H9 (cell line): ENCODE results near the gene ZFR2. TPM values are rescaled to one million over a fixed set of nuclear protein-coding genes. Genes with fewer than 3 reads are reported as not detected.

ENCODE experiments used
- DNase-seq: peaks from one replicate; pipeline ENCODE4 v3.0.0-alpha.2; 2017
- H2AFZ ChIP-seq: one replicate; pipeline ENCODE4 v1.6.1; 2013; ENCODE audit warnings: mild to moderate bottlenecking, low read length, control low read depth, moderate library complexity
- H2AK5ac ChIP-seq: 2 replicates; pipeline ENCODE4 v1.6.1; 2013; ENCODE audit warnings: low read length, control low read depth, mixed read lengths; ENCODE audit not compliant: insufficient read length
- H2BK120ac ChIP-seq: one replicate; pipeline ENCODE4 v1.6.1; 2013; ENCODE audit warnings: low read depth, mild to moderate bottlenecking, low read length, control low read depth, inconsistent platforms; ENCODE audit not compliant: poor library complexity, severe bottlenecking
- H2BK12ac ChIP-seq: 2 replicates; pipeline ENCODE4 v1.6.1; 2013; ENCODE audit warnings: low read length, control low read depth, mixed read lengths, low read depth; ENCODE audit not compliant: insufficient read length
- H2BK15ac ChIP-seq: 2 replicates; pipeline ENCODE4 v1.6.1; 2013; ENCODE audit warnings: low read depth, low read length, control low read depth
- H2BK20ac ChIP-seq: one replicate; pipeline ENCODE4 v1.6.1; 2013; ENCODE audit warnings: low read depth, mild to moderate bottlenecking, low read length, control low read depth, inconsistent platforms; ENCODE audit not compliant: poor library complexity, severe bottlenecking
- H2BK5ac ChIP-seq: 2 replicates; pipeline ENCODE4 v1.6.1; 2013; ENCODE audit warnings: low read length, control low read depth, mixed read lengths; ENCODE audit not compliant: insufficient read length
- H3K14ac ChIP-seq: 2 replicates; pipeline ENCODE4 v1.6.1; 2013; ENCODE audit warnings: low read length, control low read depth; ENCODE audit not compliant: insufficient read depth
- H3K18ac ChIP-seq: 2 replicates; pipeline ENCODE4 v1.6.1; 2013; ENCODE audit warnings: low read depth, mild to moderate bottlenecking, mixed read lengths, low read length, control low read depth; ENCODE audit not compliant: insufficient read length
- H3K23ac ChIP-seq: 2 replicates; pipeline ENCODE4 v1.6.1; 2013; ENCODE audit warnings: low read length, control low read depth, mixed read lengths, low read depth; ENCODE audit not compliant: insufficient read length
- H3K23me2 ChIP-seq: 2 replicates; pipeline ENCODE4 v1.6.1; 2013; ENCODE audit warnings: low read depth, mild to moderate bottlenecking, mixed read lengths, low read length, control low read depth; ENCODE audit not compliant: insufficient read length, poor library complexity, severe bottlenecking
- H3K27ac ChIP-seq: 2 replicates; pipeline ENCODE4 v1.5.1; 2013; ENCODE audit warnings: low read length, control low read depth, mixed read lengths, low read depth; ENCODE audit not compliant: insufficient read length
- H3K27me3 ChIP-seq: 2 replicates; pipeline ENCODE4 v1.6.1; 2013; ENCODE audit warnings: low read length, control low read depth, inconsistent platforms; ENCODE audit not compliant: insufficient read depth
- H3K4ac ChIP-seq: 2 replicates; pipeline ENCODE4 v1.6.1; 2013; ENCODE audit warnings: low read depth, mild to moderate bottlenecking, control low read depth, inconsistent platforms, low read length, moderate library complexity
- H3K4me1 ChIP-seq: 2 replicates; pipeline ENCODE4 v1.6.1; 2013; ENCODE audit warnings: low read length, control low read depth, inconsistent platforms; ENCODE audit not compliant: insufficient read depth
- H3K4me2 ChIP-seq: 2 replicates; pipeline ENCODE4 v1.6.1; 2013; ENCODE audit warnings: low read length, control low read depth, mixed read lengths; ENCODE audit not compliant: insufficient read length, insufficient read depth
- H3K56ac ChIP-seq: 2 replicates; pipeline ENCODE4 v1.6.1; 2013; ENCODE audit warnings: low read depth, mild to moderate bottlenecking, mixed read lengths, low read length, control low read depth; ENCODE audit not compliant: insufficient read length
- H3K79me1 ChIP-seq: 2 replicates; pipeline ENCODE4 v1.6.1; 2013; ENCODE audit warnings: low read depth, mild to moderate bottlenecking, moderate library complexity, low read length, control low read depth, inconsistent platforms; ENCODE audit not compliant: insufficient read depth, poor library complexity, severe bottlenecking
- H3K79me2 ChIP-seq: 2 replicates; pipeline ENCODE4 v1.6.1; 2013; ENCODE audit warnings: low read length, control low read depth, inconsistent platforms; ENCODE audit not compliant: insufficient read depth
- H3K9ac ChIP-seq: 2 replicates; pipeline ENCODE4 v1.6.1; 2013; ENCODE audit warnings: low read length, control low read depth, mixed read lengths; ENCODE audit not compliant: insufficient read length; ENCODE audit errors: extremely low read depth
- H3K9me3 ChIP-seq: one replicate; pipeline ENCODE4 v1.6.1; 2013; ENCODE audit warnings: low read depth, low read length, inconsistent platforms; ENCODE audit not compliant: control insufficient read depth
- H3T11ph ChIP-seq: one replicate; pipeline ENCODE4 v1.6.1; 2013; ENCODE audit warnings: mild to moderate bottlenecking, low read length, control low read depth, inconsistent platforms
- H4K20me1 ChIP-seq: one replicate; pipeline ENCODE4 v1.6.1; 2013; ENCODE audit not compliant: control insufficient read depth, insufficient read length, insufficient read depth
- H4K5ac ChIP-seq: 2 replicates; pipeline ENCODE4 v1.6.1; 2013; ENCODE audit warnings: low read depth, mild to moderate bottlenecking, mixed read lengths, low read length, control low read depth; ENCODE audit not compliant: insufficient read length
- H4K8ac ChIP-seq: replicated peaks from 2 replicates; pipeline ENCODE4 v1.6.1; 2013; ENCODE audit warnings: low read length, control low read depth, mixed read lengths, low read depth; ENCODE audit not compliant: insufficient read length
- H4K91ac ChIP-seq: 2 replicates; pipeline ENCODE4 v1.6.1; 2013; ENCODE audit warnings: low read depth, mild to moderate bottlenecking, moderate library complexity, mixed read lengths, low read length, control low read depth; ENCODE audit not compliant: insufficient read length
- H3K27ac Mint-ChIP-seq, 3 experiments: 2 replicates in 2 of 3; 3 replicates in 1 of 3; pipeline ENCODE4 v1.8.0; 2020 to 2021; ENCODE audit warnings: mixed read lengths in 3 of 3, mild to moderate bottlenecking in 1 of 3, moderate library complexity in 1 of 3
- H3K27me3 Mint-ChIP-seq: 2 replicates; pipeline ENCODE4 v1.8.0; 2021; ENCODE audit warnings: low read depth, mild to moderate bottlenecking, moderate library complexity, mixed read lengths
- H3K36me3 Mint-ChIP-seq, 3 experiments: 2 replicates in 2 of 3; 3 replicates in 1 of 3; pipeline ENCODE4 v1.8.0; 2020 to 2021; ENCODE audit warnings: low read depth in 3 of 3, mixed read lengths in 3 of 3; ENCODE audit not compliant: insufficient read depth in 1 of 3
- H3K4me1 Mint-ChIP-seq, 2 experiments: 2 replicates each; pipeline ENCODE4 v1.8.0; 2020; ENCODE audit warnings: mixed read lengths in 2 of 2
- H3K4me3 Mint-ChIP-seq, 2 experiments: 2 replicates in 1 of 2; 3 replicates in 1 of 2; pipeline ENCODE4 v1.8.0; 2020 to 2021; ENCODE audit warnings: mild to moderate bottlenecking in 2 of 2, mixed read lengths in 2 of 2, moderate library complexity in 1 of 2
- H3K9me3 Mint-ChIP-seq, 2 experiments: 2 replicates in 1 of 2; 3 replicates in 1 of 2; pipeline ENCODE4 v1.8.0; 2020; ENCODE audit warnings: mild to moderate bottlenecking in 2 of 2, mixed read lengths in 2 of 2, moderate library complexity in 1 of 2
- CTCF ChIP-seq: fragments of 200-600 bp; sonication (generic); conservative IDR thresholded peaks from 3 replicates; pipeline ENCODE4 v1.8.0; 2021; ENCODE audit warnings: antibody characterized with exemption, mild to moderate bottlenecking
- WGBS: extraction: QIAGEN DNeasy Blood & Tissue Kit; methylation state at CpG from one replicate; pipeline ENCODE4 v1.1.7; 2013; ENCODE audit warnings: missing lambda C conversion rate, low lambda C conversion rate, mixed read lengths; ENCODE audit not compliant: insufficient read length; ENCODE audit errors: extremely low coverage; 5-methylcytosine and 5-hydroxymethylcytosine counted together
- total RNA-seq: library from RNA; stranded (reverse); gene quantifications from 2 replicates; pipeline ENCODE4 v1.2.1, GENCODE V29; 2021

Gene ZFR2
- total RNA-seq, 1 experiment from 2014 or later, result 18.3 TPM

- peaks cover 11% of the 10 kb centered on the region for H3K27me3 Mint-ChIP-seq
- Histone ChIP-seq H3K18ac (no peak overlapping the region), H3K23ac (no peak overlapping the region), H4K20me1 (no peaks in the 10 kb centered on the region), H3K4me2 (no peak overlapping the region), H4K8ac (no peak overlapping the region), H2BK120ac (no peak overlapping the region), H2BK5ac (no peak overlapping the region), H2BK12ac (no peak overlapping the region), H3K9me3 (no peaks in the 10 kb centered on the region), H3K79me2 (no peaks in the 10 kb centered on the region), H3K4me1 (no peaks in the 10 kb centered on the region), H3K9ac (no peak overlapping the region), H3T11ph (no peak overlapping the region), H2BK15ac (no peak overlapping the region), H2BK20ac (no peak overlapping the region), H3K14ac (no peak overlapping the region; the same call in 1 of the 2 replicates), H2AFZ (no peak overlapping the region), H3K27ac (no peak overlapping the region), H3K79me1 (no peaks in the 10 kb centered on the region), H3K56ac (no peak overlapping the region), H3K23me2 (no peaks in the 10 kb centered on the region), H4K91ac (no peak overlapping the region), H3K27me3 (no peaks in the 10 kb centered on the region), H3K4ac (no peak overlapping the region), H2AK5ac (no peak overlapping the region), H4K5ac (no peak overlapping the region)
- no CpG with 5 or more reads among the region's 34 CpGs for WGBS
- peaks cover 0 to 4% (median 4%) of the 10 kb centered on the region in 3 experiments; a peak in 3 of 7 replicates for H3K36me3 Mint-ChIP-seq
- peaks cover 13 to 14% of the 10 kb centered on the region in 2 experiments; a peak in 4 of 5 replicates for H3K9me3 Mint-ChIP-seq
- no peak for TF ChIP-seq CTCF
- H3K4me3 Mint-ChIP-seq, result no peak overlapping the region
- DNase-seq, result no peak
- H3K27ac Mint-ChIP-seq, result no peak overlapping the region; a peak in 1 of 7 replicates
- H3K4me1 Mint-ChIP-seq, result no peaks in the 10 kb centered on the region
These were observed 35.1 kb downstream of the ZFR2 start for GRCh38 chr19:3833578-3834348.
